NCI-H82 treated with DMSO at 0.1 percent for 48 hours (cell line): ENCODE measurements around the gene RNF166.

Experiments used
- DNase-seq: peaks from one replicate; lab custom pipeline; 2025; ENCODE audit not compliant: unreplicated experiment; lab: John Stamatoyannopoulos, UW

The RNF166 gene

DNA sequence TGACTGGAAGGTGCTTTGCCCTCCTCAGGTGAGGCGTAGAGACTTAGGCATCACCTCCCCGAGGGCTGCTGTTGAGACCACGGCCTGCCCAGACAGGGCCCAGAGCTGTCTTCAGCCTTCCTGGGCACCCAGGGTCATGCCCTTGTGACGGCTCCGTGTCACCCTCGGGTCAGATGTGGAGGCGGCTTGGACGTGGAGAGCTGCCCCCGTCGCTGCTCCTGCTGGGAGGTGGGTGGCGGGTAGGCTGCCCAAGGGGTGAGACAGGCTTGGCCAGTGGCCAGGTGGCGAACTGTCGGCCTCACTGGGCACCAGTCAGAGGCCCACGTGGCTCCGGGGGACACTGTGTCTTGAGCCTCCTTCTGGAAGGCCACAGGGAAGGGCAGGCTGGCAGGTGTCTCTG, 11.0 kb downstream of the RNF166 start:
- no peak for DNase-seq

GRCh38 chr16:88694221-88695087, 11.8 kb downstream of the RNF166 start:
- DNase-seq = no peak

DNA sequence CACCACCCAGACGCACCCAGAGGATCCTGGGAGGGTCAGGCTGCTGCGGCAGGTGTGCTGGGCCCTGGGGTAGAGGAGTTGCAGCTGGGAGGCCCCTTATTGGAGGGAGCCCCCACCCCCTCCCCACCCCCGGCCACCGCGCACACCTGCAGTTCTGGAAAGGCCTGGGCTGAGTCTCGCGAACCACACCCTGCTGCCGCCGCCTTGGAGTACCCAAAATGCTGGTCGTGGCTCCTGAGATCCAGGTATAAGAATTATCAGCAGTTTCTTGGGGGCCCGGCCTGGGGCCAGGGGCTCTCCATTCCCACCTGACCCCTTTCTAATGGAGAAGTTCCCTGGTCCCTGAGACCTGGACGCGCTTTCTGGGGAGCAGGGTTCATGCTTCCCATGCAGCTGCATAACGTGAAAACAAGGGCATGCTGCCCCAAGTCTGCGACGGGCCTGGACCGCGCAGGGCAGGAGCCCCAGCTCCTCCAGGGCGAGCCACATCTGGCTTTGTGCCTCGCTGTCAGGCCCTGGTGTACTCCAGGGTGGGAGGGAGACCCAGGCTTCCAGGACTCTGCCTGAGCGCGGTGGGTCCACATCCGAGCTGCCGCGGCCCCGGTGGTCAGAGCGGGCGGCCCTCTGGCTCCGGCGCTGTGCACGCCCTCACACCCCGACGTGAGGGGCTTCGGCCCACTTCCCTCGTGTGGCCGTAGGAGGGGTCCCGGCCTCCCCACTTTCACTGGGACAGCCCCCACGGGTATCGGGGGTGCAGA, 12.6 kb downstream of the RNF166 start:
- DNase-seq = no peak

DNA sequence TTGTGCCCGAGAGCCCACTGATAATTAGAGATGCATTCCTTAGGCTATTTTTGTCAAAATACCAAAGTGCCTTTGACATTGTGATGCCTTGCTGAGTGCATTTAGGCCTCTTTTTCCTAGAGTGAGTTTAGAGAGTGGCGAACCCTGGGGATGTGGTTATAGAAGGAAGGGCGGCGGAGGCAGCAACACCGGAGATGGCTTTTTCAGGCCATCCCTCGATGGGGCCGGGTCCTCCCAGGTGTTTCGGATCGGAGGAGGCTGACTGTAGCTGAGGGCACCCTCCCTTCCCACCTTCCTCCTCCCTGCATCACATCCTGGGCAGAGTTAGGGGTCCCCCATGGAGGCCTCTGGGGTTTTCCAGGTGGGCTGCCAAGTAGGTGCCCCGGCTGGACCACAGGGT, 13.3 kb downstream of the RNF166 start:
- DNase-seq = no peak

- DNase-seq = no peak
These were observed 14.2 kb downstream of the RNF166 start for GRCh38 chr16:88691924-88692560.

DNA sequence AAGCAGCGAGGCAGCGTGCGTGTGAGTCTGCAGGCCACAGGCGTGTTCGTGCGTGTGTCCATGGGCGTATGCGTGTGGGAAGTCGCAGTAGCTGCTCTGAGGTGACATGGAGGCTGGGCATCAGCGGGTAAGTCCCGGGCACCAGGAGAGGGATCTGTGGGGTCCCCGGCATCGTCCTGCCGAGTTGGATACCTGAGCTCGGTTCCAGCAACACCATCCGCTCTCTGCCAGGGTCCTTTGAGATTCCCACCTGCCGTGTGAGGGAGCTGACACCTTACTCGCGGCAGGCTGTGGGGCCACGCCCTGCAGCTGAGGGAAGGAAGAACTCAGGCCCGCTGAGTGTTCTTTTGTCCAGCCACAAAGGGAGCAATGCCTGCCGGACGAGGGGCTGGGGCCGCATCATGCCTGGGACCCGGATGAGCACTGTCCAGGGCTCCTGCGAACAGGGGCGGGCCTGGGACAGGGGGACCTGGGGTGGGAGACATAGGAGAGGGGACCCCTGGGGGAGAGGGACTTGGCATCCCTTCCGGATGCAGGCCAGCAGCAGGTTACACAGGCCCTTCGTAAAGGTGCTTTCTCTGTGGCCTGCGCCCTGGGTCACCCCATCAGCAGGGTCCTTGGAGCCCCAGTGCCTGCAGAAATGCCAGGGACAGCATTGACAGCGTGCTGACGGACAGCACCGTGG, 14.9 kb downstream of the RNF166 start:
- DNase-seq = no peak

- no peak for DNase-seq
These were observed 15.7 kb downstream of the RNF166 start for GRCh38 chr16:88690341-88691128.

- peak; percentile 43 for DNase-seq
These were observed 18.0 kb downstream of the RNF166 start for GRCh38 chr16:88688013-88688778.

GRCh38 chr16:88687676-88688012, 18.6 kb downstream of the RNF166 start:
- DNase-seq = no peak

- DNase-seq = no peak
These were observed 19.0 kb downstream of the RNF166 start for GRCh38 chr16:88687254-88687576.

GRCh38 chr16:88686439-88687253, 19.6 kb downstream of the RNF166 start, which contains the start of gene SNAI3:
Gene SNAI3 (minus strand): TSS chr16:88686507. CDS start chr16:88686406, 101 bp downstream.
- peak; percentile 20 for DNase-seq

GRCh38 chr16:88686062-88686438, 20.2 kb downstream of the RNF166 start:
- DNase-seq = no peak

- DNase-seq = no peak
These were observed 20.8 kb downstream of the RNF166 start for GRCh38 chr16:88685156-88686061.

DNA sequence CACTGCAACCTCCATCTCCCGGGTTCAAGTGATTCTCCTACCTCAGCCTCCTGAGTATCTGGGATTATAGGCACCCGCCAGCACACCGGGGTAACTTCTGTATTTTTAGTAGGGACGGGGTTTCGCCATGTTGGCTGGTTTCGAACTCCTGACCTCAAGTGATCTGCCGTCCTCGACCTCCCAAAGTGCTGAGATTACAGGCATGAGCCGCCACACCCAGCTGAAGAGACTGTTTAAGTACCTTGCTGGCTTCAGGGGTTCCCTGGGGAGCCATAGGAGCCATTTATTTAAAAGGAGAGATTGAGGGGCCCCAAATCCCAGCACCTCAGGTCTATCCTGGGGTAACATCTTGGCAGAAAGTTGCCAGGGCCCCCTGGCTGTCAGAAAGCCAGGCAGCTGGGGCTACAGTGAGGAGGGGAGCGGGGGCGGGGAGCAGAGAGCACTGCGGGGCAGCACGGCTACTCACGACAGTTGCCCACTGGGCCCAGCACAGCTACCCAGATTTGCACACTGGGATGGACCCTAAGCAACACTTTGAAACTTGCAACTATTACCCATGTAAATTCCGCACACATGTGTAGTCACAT, 21.5 kb downstream of the RNF166 start:
- no peak for DNase-seq

DNA sequence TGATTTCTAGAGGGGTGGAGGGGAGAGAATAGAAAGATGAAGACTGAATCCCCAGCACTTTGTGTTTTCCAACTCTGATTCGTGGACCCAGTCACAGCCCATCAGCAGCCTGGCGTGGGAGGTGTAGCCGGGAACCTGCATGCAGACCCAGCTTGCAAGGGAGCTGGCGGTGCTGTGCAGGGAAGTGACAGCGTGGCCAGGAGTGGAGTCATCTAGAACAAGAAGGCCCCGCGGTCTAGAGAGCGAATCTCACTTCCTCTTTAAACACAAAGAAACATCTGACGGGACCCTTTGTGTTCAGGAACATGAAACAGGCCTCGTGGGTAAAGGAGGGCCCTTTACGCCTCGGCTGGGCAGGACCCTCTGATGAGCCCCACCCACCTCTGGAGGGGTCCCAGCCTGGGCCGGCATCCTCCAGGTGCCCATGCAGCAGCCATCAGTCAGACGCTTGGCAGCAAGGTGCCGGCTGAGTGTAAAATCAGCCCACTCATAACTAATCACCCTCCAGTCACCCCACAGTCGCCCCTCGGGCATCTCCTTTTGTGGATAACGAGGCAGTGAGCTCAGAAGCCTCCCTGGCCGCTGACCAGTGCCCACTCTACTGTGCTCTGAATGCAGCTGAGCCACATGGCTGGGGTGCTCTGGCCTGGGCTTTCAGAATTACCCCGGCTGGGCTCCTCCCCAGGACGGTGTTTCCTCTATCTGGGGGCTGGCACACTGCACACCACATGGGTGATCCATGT, 24.3 kb downstream of the RNF166 start:
- DNase-seq = no peak

GRCh38 chr16:88681084-88681680, 25.0 kb downstream of the RNF166 start:
- DNase-seq = no peak
